Breast epithelium (tissue), 3 donors: ENCODE data around the gene TSSC4.

Source experiments
- CTCF ChIP-seq, 3 donors: fragments of 450-650 bp; IDR thresholded peaks; one replicate each; pipeline ENCODE4 v1.5.1; 2016 to 2017; ENCODE audit warnings: antibody characterized with exemption in 3 of 3, mild to moderate bottlenecking in 3 of 3, moderate library complexity in 3 of 3
- POLR2A ChIP-seq: fragments of 450-650 bp; IDR thresholded peaks from one replicate; pipeline ENCODE4 v1.6.1; 2016; ENCODE audit warnings: antibody characterized with exemption, mild to moderate bottlenecking, moderate library complexity
- POLR2AphosphoS5 ChIP-seq, 3 donors: sonication (generic); formaldehyde crosslinking; IDR thresholded peaks; one replicate each; pipeline ENCODE4 v1.6.1; 2017; ENCODE audit warnings: antibody characterized with exemption in 3 of 3

GRCh38 chr11:2383852-2384804 lies 16.4 kb upstream of the TSSC4 start:
- TF ChIP-seq CTCF (IDR thresholded peaks at IDR 0.05): no peak
- no peak for TF ChIP-seq POLR2A
- no peak for TF ChIP-seq POLR2AphosphoS5 (IDR thresholded peaks at IDR 0.05)
